PC-9 (cell line): Measurements from ENCODE around the gene TBX2. TPM values are rescaled to one million over a fixed set of nuclear protein-coding genes. Genes with fewer than 3 reads are reported as not detected.

ENCODE experiments used
- BruUV-seq: library from RNA; stranded (reverse); fragments of 400-500 nt; replicated peaks from 2 replicates; lab custom pipeline; 2021; lab: Mats Ljungman, UMichigan
- CTCF ChIA-PET: fragments of 300-600 bp; sonication (Branson Sonifier 250); formaldehyde crosslinking; loops from one replicate; lab custom pipeline; 2022; ENCODE audit warnings: antibody characterized with exemption; lab: Charles Lee
- POLR2A ChIA-PET: fragments of 300-600 bp; sonication (Branson Sonifier 250); formaldehyde crosslinking; loops from one replicate; lab custom pipeline; 2022; ENCODE audit warnings: antibody characterized with exemption; ENCODE audit not compliant: unreplicated experiment; lab: Charles Lee
- DNase-seq, 2 experiments: peaks; one replicate each; pipeline versions ENCODE4 v3.0.0 to v3.0.0-alpha.2; 2015 to 2022; ENCODE audit warnings: mixed read lengths in 1 of 2
- H2AFZ ChIP-seq: fragments of 200-600 bp; sonication (generic); 2 replicates; pipeline ENCODE4 v1.8.1; 2017; ENCODE audit warnings: antibody characterized with exemption
- H3F3A ChIP-seq: fragments of 200-600 bp; sonication (generic); 2 replicates; pipeline ENCODE4 v1.8.1; 2017; ENCODE audit warnings: antibody characterized with exemption, mild to moderate bottlenecking, low read depth; ENCODE audit not compliant: insufficient read depth
- H3K27ac ChIP-seq: fragments of 200-600 bp; sonication (generic); 2 replicates; pipeline ENCODE4 v1.6.1; 2016; ENCODE audit warnings: mixed run types
- H3K27me3 ChIP-seq: fragments of 200-600 bp; sonication (generic); 2 replicates; pipeline ENCODE4 v1.6.1; 2016; ENCODE audit warnings: low read depth, mixed run types; ENCODE audit not compliant: insufficient read depth
- H3K36me3 ChIP-seq: fragments of 200-600 bp; sonication (generic); 2 replicates; pipeline ENCODE4 v1.6.1; 2016; ENCODE audit warnings: low read depth, mixed run types
- H3K4me1 ChIP-seq: fragments of 200-600 bp; sonication (generic); replicated peaks from 2 replicates; pipeline ENCODE4 v1.6.1; 2016; ENCODE audit warnings: mixed run types; ENCODE audit not compliant: insufficient read depth
- H3K4me2 ChIP-seq: fragments of 200-600 bp; sonication (generic); 2 replicates; pipeline ENCODE4 v1.6.1; 2017; ENCODE audit warnings: mixed run types
- H3K4me3 ChIP-seq: fragments of 200-600 bp; sonication (generic); 2 replicates; pipeline ENCODE4 v1.6.1; 2016; ENCODE audit warnings: mixed run types
- H3K79me2 ChIP-seq: fragments of 200-600 bp; sonication (generic); 2 replicates; pipeline ENCODE4 v1.6.1; 2017; ENCODE audit warnings: low read depth, mixed run types
- H3K9me2 ChIP-seq: fragments of 200-600 bp; sonication (generic); 2 replicates; pipeline ENCODE4 v1.8.1; 2017; ENCODE audit warnings: mild to moderate bottlenecking; ENCODE audit not compliant: insufficient read depth
- H3K9me3 ChIP-seq: fragments of 200-600 bp; sonication (generic); 2 replicates; pipeline ENCODE4 v1.8.1; 2016; ENCODE audit warnings: low read depth; ENCODE audit not compliant: insufficient read depth
- H4K20me1 ChIP-seq: fragments of 200-600 bp; sonication (generic); 2 replicates; pipeline ENCODE4 v1.8.1; 2017; ENCODE audit not compliant: insufficient read depth
- EZH2 ChIP-seq: fragments of 200-600 bp; sonication (generic); IDR thresholded peaks from 2 replicates; pipeline ENCODE4 v1.8.0; 2017; ENCODE audit warnings: antibody characterized with exemption, low read depth
- intact Hi-C: fragments of 100-400 bp; cut with micrococcal nuclease; formaldehyde crosslinking; loops from one replicate; pipeline ENCODE4 v1.10.0; 2022; ENCODE audit not compliant: unreplicated experiment
- total RNA-seq: library from RNA; stranded (reverse); gene quantifications from 2 replicates; pipeline ENCODE4 v1.2.3, GENCODE V29; 2021
- TF ChIP-seq, protein P1 (sequence below): fragments of 200-600 bp; sonication (generic); conservative IDR thresholded peaks from 2 replicates; pipeline ENCODE4 v1.6.1; 2017; ENCODE audit warnings: mixed run types, antibody characterized with exemption, mild to moderate bottlenecking, moderate library complexity

The TBX2 gene
- total RNA-seq, 1 experiment from 2014 or later: 0.44 TPM

DNA sequence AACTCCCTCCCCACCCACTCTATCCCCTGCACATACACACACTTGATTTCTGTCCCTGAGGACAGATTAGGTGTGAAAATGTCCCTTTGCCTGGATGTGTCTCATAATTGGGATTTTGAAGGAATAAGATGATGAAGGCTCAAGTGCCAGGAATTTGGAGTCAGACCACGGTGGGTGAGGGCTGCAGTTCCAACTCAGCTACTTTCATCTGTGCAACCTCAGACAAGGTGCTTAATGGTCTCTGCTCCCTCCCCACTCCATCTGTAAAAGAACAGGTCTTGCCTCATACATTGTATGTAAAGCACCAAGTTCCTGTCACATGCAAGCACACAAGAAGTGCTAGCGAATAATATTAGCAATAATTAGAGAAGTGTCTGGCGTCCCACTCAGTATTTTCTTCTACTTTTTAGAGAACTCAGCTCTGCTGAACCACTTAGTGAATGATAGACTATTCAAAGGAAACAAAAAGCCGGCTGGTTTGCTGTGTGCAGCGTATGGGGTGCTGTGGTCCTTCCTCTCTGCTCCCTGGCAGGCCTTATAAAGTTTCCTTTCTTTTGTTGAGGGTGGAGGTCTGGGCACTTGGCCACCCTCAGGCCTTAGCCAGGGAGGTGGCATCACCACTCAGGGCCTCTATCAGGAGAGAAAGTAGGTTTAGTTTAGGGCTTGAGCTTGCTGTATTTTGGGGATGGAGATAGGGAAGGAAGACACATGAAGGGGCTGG lies 58.9 kb downstream of the TBX2 start:
- Histone ChIP-seq H3K4me2 (no peak overlapping the region), H3K9me3 (no peaks in the 10 kb centered on the region), H3K27me3 (no peaks in the 10 kb centered on the region), H3K79me2 (no peaks in the 10 kb centered on the region), H3K4me1 (no peaks in the 10 kb centered on the region), H3K9me2 (no peaks in the 10 kb centered on the region), H3F3A (no peaks in the 10 kb centered on the region), H2AFZ (no peak overlapping the region), H3K27ac (no peak overlapping the region), H3K4me3 (no peak overlapping the region), H4K20me1 (no peaks in the 10 kb centered on the region), H3K36me3 (no peaks in the 10 kb centered on the region)
- ChIA-PET CTCF (no interaction called here), POLR2A (no interaction called here)
- intact Hi-C loops: no loop called here
- no peak for TF ChIP-seq EZH2
- TF ChIP-seq, protein P1, sequence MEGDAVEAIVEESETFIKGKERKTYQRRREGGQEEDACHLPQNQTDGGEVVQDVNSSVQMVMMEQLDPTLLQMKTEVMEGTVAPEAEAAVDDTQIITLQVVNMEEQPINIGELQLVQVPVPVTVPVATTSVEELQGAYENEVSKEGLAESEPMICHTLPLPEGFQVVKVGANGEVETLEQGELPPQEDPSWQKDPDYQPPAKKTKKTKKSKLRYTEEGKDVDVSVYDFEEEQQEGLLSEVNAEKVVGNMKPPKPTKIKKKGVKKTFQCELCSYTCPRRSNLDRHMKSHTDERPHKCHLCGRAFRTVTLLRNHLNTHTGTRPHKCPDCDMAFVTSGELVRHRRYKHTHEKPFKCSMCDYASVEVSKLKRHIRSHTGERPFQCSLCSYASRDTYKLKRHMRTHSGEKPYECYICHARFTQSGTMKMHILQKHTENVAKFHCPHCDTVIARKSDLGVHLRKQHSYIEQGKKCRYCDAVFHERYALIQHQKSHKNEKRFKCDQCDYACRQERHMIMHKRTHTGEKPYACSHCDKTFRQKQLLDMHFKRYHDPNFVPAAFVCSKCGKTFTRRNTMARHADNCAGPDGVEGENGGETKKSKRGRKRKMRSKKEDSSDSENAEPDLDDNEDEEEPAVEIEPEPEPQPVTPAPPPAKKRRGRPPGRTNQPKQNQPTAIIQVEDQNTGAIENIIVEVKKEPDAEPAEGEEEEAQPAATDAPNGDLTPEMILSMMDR: no peak
- no peak for DNase-seq
- BruUV-seq: no TSS peak

Other genes with a start within 250 kb of the TBX2 start
- gene TBX4, start 52.6 kb downstream of the TBX2 start, total RNA-seq: 0.88 TPM in 1 of 2 replicates, not detected in the other
- not detected in 2 replicates for gene NACA2, start 191.4 kb downstream of the TBX2 start, total RNA-seq